Mucosa of stomach (tissue), 1 donor: Measurements from ENCODE around the gene DPYSL5.

Source experiments
- H3K27me3 ChIP-seq: one replicate; pipeline ENCODE4 v1.7.0; 2013; ENCODE audit warnings: mild to moderate bottlenecking, low read length; ENCODE audit not compliant: control insufficient read depth, insufficient read depth
- H3K36me3 ChIP-seq: one replicate; pipeline ENCODE4 v1.7.0; 2013; ENCODE audit warnings: low read length; ENCODE audit not compliant: control insufficient read depth, insufficient read depth
- H3K4me1 ChIP-seq: one replicate; pipeline ENCODE4 v1.7.0; 2013; ENCODE audit warnings: mild to moderate bottlenecking, low read length; ENCODE audit not compliant: control insufficient read depth, insufficient read depth
- H3K4me3 ChIP-seq: one replicate; pipeline ENCODE4 v1.7.0; 2013; ENCODE audit warnings: low read length
- H3K9ac ChIP-seq: one replicate; pipeline ENCODE4 v1.7.0; 2013; ENCODE audit warnings: mild to moderate bottlenecking, low read length, moderate library complexity
- H3K9me3 ChIP-seq: one replicate; pipeline ENCODE4 v1.7.0; 2013; ENCODE audit warnings: mild to moderate bottlenecking, low read length, moderate library complexity; ENCODE audit not compliant: control insufficient read depth
- donor health status: Pancreatic carcinoma.

DPYSL5 gene

DNA sequence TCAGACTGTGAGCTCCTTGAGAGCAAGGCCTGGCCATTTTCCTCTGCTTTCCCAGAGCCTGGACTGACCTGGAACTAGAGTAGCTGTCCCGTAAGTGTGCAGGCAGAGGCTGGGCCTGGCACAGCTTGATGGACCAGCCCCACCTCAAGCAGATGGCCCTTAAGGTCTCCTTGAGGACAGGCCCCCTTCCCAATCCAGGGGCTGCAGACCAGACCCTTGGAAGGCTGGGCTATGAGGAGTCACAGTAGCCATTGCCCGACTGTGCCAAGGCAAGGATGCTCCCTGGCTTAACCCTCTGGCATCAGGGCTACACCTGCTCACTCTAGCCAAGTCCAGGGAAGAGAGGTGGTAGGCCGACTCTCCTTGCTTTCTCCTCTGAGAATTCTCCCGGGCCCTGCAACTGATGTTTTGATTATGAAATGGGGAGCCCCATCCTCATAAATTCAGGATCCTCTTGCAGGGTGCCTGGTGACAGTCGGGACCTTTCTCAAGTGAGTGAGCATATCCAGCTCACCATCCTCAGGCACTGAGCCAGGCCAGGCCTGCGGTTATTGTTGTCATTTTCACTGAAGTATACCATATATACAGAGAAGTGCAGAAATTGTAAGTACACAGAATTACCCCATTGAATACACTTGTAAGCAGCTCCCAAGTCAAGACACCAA, 51.7 kb downstream of the DPYSL5 start:
- no peaks in the 10 kb centered on the region for H3K36me3 ChIP-seq
- no peaks in the 10 kb centered on the region for H3K4me1 ChIP-seq
- H3K4me3 ChIP-seq: no peak overlapping the region
- no peaks in the 10 kb centered on the region for H3K9me3 ChIP-seq
- peaks cover 3% of the 10 kb centered on the region for H3K27me3 ChIP-seq
- H3K9ac ChIP-seq: no peak overlapping the region

DNA sequence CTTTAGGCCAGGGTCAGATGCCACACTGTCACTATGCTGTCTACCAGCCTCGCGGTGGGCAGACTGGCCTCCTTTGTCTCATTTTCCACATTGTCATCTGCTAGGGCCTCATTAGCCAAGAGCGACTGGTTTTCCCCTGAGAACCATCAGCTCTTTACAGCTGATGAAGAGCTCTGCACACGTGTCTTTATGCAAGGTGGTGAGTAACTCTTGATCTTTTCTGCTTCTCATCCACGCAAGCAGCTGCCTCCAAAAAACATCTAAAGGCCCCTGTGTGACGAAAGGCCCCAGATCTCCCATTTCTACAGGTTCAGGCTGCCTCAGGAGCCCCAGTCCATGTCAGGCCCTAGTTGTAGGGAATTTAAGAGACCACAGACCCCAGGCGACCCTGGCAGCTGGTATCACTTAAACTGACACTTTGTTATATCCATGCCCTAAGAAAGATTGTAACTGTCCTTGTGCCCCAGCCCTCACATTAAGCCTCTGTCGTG, 52.9 kb downstream of the DPYSL5 start:
- no peaks in the 10 kb centered on the region for H3K36me3 ChIP-seq
- no peak overlapping the region for H3K9ac ChIP-seq
- no peak overlapping the region for H3K4me3 ChIP-seq

DNA sequence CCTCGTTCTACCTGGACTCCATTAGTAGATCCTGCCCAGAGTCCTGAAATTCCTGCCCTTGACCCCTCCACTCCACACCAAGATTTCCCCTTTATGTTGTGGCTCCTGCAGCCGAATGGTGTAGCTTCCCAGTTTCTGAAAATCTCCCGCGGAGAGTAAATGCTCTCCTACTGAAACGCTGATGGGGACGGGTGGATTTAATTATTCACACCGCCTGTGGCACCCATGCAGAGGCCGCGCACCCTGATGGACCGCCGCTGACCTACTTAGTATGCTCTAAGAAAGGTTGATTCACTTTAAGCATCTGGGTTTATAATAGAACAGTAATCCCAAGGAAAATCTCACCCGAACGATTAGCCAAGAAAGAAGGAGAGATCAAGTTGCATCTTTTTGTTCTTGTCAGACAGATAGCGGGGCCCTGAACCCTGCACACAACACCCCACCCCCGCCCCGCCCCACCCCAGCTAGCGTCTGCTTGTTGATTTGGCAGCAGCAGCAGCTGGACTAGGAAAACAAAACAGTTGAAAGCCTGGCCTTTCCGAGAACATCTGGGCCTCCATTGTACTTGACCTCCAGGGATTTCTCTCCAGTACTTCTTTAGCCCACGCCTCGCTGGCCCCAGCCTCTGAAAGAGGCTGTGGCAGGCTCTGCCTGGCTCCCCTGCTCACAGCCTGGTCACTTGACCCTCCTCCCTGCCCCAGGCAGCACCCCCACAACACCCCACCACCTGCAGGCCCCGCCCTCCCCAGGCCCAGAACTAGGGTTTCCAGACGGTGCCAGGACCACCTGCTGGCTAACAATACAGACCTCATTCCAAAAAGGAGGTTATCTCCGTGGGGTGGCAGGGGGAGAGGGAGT, 53.6 kb downstream of the DPYSL5 start:
- no peak overlapping the region for H3K9ac ChIP-seq
- peaks cover 3% of the 10 kb centered on the region for H3K27me3 ChIP-seq
- H3K36me3 ChIP-seq: no peaks in the 10 kb centered on the region
- no peak overlapping the region for H3K4me3 ChIP-seq
- no peaks in the 10 kb centered on the region for H3K4me1 ChIP-seq
- no peaks in the 10 kb centered on the region for H3K9me3 ChIP-seq

More for the DNA sequence above, 52.9 kb downstream of the DPYSL5 start:
- Histone ChIP-seq H3K27me3 (peaks cover 3% of the 10 kb centered on the region), H3K9me3 (no peaks in the 10 kb centered on the region), H3K4me1 (no peaks in the 10 kb centered on the region)

DNA sequence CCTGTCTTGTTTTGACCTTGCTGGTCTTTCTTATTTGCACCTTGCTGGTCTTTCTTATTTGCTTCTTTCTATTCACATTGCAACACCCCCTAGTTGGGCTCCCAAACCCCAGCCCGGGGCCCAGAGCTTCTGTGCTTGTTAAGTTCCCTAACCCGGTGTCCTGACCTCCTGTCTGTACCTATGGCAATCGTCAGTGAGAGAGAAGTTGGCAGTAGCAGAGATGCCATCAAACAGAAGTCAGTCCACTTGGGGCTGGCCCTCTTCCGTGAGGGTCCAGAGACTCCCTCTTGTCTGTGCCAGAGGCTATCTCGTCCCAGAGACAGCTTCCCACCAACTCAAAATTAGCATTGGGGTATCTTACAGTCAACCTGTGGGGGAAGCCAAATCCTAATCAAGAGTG, 55.7 kb downstream of the DPYSL5 start:
- Histone ChIP-seq H3K9ac (no peak overlapping the region), H3K36me3 (no peaks in the 10 kb centered on the region), H3K4me1 (no peaks in the 10 kb centered on the region), H3K4me3 (no peak overlapping the region), H3K27me3 (no peaks in the 10 kb centered on the region), H3K9me3 (no peaks in the 10 kb centered on the region)

DNA sequence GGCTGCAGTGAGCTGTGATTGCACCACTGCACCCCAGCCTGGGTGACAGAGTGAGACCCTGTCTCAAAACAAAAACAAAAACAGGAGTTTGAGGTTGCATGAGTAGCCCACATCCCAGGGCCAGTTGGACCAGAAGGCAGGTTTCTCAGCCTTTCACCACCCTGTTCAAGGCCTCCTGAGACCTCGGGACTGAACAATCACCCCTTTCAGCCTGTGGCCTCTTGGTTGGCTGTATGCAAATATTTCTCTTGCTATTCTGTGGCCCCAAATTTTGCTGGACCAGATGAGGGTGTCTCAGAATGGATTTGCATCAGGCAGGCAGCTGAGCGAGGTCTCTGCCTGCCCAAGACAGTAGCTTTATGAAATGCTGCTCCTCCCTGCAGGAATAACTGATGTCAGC, 56.9 kb downstream of the DPYSL5 start:
- no peaks in the 10 kb centered on the region for H3K4me1 ChIP-seq
- no peak overlapping the region for H3K4me3 ChIP-seq
- H3K9me3 ChIP-seq: no peaks in the 10 kb centered on the region
- no peaks in the 10 kb centered on the region for H3K27me3 ChIP-seq
- H3K36me3 ChIP-seq: no peaks in the 10 kb centered on the region
- no peak overlapping the region for H3K9ac ChIP-seq

DNA sequence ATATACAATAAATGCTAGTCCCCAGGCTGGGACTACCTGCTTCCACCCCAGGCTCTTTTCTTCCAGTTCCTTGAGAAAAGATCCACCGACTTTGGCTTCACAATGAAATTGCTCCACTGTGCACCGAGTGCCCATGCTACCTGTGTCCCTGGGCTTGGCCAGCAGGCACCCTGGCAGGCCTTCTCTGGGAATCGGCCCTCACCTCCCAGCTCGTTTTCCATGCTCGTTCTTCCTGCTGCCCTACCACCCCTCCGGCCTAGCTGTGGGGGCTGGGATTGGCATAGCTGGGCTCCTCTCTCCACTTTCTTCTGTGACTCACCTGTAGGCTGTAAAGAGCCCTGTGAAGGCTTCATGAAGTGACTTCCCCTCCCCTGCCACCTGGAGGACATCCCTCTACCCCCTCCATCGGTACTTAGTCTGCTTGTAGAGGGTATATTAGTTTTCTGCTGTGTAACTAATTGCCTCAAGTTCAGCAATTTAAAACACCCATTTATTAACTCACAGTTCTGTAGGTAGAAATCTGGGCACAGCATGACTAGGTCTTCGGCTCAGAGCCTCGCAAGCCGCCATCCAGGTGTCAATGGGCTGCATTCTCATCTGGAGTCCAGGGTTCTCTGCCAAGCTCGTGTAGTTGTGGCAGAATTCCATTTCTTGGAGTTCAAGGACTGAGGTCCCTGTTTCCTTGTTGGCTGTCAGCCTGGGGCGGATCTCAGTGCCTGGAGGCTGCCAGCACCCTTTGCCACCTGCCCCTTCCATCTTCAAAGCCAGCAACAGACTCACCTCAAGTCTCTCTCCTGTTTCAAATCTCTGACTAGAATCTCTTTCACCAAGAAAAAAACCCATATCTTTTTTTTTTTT, 57.6 kb downstream of the DPYSL5 start:
- Histone ChIP-seq H3K9ac (no peak overlapping the region), H3K4me1 (no peaks in the 10 kb centered on the region), H3K4me3 (no peak overlapping the region), H3K36me3 (no peaks in the 10 kb centered on the region), H3K27me3 (peaks cover 4% of the 10 kb centered on the region), H3K9me3 (no peaks in the 10 kb centered on the region)

DNA sequence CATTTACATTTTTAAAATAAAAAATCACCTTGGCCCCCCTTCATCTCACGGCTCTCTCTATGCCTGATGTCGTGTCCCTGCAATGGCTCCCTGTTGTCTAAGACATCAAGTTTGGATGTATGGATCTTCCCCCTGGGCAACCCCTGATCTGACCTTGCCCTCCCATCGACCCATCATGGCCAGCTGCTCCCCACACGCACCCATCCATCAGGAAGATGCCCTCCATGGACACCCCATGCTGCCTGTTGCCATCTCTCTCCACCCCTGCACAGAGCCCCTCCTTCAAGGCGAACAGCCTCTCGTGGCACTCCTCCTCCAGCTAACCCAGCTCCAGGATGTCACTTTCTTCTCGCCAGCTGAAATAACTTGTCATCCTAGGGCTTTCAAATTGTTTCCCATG, 59.5 kb downstream of the DPYSL5 start:
- no peaks in the 10 kb centered on the region for H3K4me1 ChIP-seq
- peaks cover 14% of the 10 kb centered on the region for H3K27me3 ChIP-seq
- no peaks in the 10 kb centered on the region for H3K9me3 ChIP-seq
- no peak overlapping the region for H3K4me3 ChIP-seq
- H3K9ac ChIP-seq: no peak overlapping the region
- H3K36me3 ChIP-seq: no peaks in the 10 kb centered on the region

DNA sequence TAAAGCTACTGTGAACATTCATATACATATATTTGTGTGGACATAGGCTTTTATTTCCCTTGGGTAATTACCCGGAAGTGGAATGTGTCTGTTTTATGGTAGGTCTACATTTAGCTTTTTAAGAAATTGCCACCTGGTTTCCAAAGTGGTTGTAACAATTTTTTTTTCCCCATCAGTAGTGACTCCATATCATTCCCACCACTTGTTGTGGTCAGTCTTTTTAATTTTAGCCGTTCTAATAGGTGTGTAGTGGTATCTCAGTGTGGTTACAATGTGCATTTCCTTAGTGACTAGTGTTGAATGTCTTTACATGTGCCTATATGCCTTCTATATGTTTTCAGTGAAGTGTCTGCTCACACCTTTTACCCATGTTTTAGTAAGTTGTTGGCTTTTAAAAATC, 62.2 kb downstream of the DPYSL5 start:
- Histone ChIP-seq H3K27me3 (peaks cover 36% of the 10 kb centered on the region), H3K9me3 (no peaks in the 10 kb centered on the region), H3K4me3 (no peak overlapping the region), H3K36me3 (no peaks in the 10 kb centered on the region), H3K9ac (no peak overlapping the region), H3K4me1 (no peaks in the 10 kb centered on the region)

DNA sequence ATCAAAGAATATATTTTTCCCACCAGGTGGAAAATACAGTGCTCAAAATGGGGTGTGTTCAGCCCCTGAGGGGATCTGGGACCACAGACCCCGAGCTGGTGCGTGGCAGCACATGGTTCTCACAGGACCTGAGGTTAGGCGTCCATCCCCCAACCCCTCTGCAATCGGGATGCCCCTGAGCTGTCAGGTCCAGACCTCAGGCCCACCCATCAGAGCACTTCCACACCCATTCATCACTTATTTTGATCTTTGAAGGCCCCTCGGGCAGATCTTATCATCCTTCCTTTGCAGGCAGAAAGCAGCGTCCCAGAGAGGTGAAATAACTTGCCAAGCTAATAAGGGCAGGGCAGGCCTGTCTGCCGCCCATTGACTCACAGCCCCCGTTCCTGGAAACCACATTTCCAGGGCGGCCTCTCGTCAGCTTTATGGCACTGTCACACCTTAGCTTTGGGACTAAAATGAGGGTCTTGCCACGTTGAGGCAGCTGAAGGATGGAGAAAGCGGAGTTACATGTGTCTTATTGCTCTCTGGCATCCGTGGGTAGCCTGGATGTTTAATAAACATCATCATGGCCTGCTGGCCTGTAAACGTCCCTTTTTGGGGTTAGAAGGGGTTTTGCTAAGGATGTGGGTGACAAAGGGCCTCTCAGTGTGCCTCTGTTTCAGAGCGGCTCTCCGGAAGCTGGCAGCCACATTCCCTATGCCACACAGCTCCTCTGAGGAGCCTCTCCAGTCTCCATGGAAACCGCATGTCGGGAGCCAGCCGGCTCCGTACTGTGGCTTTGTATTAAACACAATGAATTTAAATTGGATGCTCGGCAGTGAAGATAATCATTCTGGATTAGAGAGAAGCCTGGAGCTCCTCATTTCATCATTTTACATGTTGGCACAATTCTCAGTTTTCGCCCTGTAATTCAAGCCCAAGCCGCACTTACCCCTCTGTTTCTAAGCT, 64.3 kb downstream of the DPYSL5 start:
- no peaks in the 10 kb centered on the region for H3K4me1 ChIP-seq
- no peak overlapping the region for H3K4me3 ChIP-seq
- no peak overlapping the region for H3K9ac ChIP-seq
- peaks cover 38% of the 10 kb centered on the region for H3K27me3 ChIP-seq
- H3K36me3 ChIP-seq: no peaks in the 10 kb centered on the region
- no peaks in the 10 kb centered on the region for H3K9me3 ChIP-seq

DNA sequence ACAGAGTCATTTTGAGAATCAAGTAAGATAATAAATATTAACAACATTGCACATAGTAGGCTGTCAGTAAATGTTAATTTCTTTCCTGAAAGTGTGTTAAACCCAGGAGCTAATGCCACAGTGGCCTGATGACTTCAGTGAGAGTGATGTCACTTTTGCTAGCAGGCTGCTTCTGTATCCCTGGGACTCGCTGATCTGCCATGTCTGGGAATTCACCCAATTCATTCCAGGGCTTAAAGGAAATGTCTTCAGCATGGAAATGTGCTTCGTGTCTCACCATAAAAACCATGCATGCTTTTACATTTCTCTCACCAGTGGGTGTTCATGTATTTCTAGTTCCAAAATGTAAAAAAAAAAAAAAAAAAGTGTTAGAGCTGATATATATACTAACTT, 65.7 kb downstream of the DPYSL5 start:
- Histone ChIP-seq H3K27me3 (peaks cover 38% of the 10 kb centered on the region), H3K9ac (no peak overlapping the region), H3K9me3 (no peaks in the 10 kb centered on the region)

DNA sequence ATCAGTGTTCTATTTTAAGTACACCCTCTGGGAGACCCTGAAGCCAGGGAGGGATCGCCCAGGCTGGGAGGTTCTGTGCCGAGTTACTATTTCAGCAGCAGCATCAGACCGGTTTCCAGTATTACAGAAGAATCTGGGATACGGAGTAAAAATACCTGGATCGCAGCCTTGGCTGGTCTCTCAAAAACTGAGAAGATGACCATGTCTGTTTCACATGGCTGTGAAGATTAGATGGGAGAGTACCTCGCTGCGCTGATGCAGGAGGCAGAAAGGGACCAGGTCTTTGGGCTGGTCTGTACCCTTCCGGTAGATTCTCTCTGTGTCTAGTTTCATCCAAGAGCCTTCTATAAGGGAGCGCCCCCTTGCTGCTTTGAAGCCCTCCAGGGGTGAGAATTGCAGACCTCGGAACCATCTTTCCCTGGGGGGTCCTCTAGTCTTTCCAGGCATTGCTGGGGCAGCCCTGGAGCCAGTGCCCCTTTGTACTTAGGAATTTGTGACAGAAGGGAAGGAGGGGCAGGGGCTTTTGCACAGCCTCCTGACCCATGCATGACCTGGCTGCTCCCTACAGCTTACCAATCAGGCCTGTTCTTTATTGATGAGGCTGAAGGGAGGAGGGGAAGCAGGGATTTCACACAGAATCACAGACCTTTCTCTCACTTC, 66.2 kb downstream of the DPYSL5 start:
- Histone ChIP-seq H3K4me1 (no peaks in the 10 kb centered on the region), H3K4me3 (no peak overlapping the region), H3K9ac (no peak overlapping the region), H3K36me3 (no peaks in the 10 kb centered on the region), H3K9me3 (no peaks in the 10 kb centered on the region), H3K27me3 (peaks cover 38% of the 10 kb centered on the region)

More for the DNA sequence above, 65.7 kb downstream of the DPYSL5 start:
- no peaks in the 10 kb centered on the region for H3K36me3 ChIP-seq
- H3K4me1 ChIP-seq: no peaks in the 10 kb centered on the region
- no peak overlapping the region for H3K4me3 ChIP-seq
